Activated T-cell treated with anti-CD3 and anti-CD28 coated beads, Interleukin-2, amount 50 U/mL, for 72 hours (primary cell): ENCODE measurements around the gene IL4I1. TPM values are rescaled to one million over a fixed set of nuclear protein-coding genes. Genes with fewer than 3 reads are reported as not detected.
A peak's percentile ranks its signal among the peaks of the same experiment; 100 is the strongest.
"Not testable (repeated sequence)": the region's sequence is repeated elsewhere in the genome, so short reads cannot be mapped to it uniquely, and the experiment has no call there.

ENCODE experiments used
- ATAC-seq, 2 donors: fragments of 150-1000 bp; cut with Tn5 transposase; replicated peaks in 1 of 2; 2 replicates each; pipeline ENCODE4 v1.10.0; 2021; ENCODE audit warnings: moderate library complexity in 2 of 2, mild to moderate bottlenecking in 1 of 2
- DNase-seq, 2 donors: peaks; one replicate each; pipeline ENCODE4 v3.0.0; 2021 to 2022; ENCODE audit warnings: mixed read lengths in 1 of 2
- H3K27ac Mint-ChIP-seq: one replicate; pipeline ENCODE4 v1.8.0; 2022; ENCODE audit warnings: mild to moderate bottlenecking, moderate library complexity, mixed read lengths
- H3K27me3 Mint-ChIP-seq: one replicate; pipeline ENCODE4 v1.8.0; 2022; ENCODE audit warnings: low read depth, mixed read lengths
- H3K36me3 Mint-ChIP-seq, 2 donors: one replicate each; pipeline ENCODE4 v1.8.0; 2022; ENCODE audit warnings: mixed read lengths in 2 of 2, mild to moderate bottlenecking in 1 of 2; ENCODE audit not compliant: insufficient read depth in 2 of 2
- H3K4me1 Mint-ChIP-seq: one replicate; pipeline ENCODE4 v1.8.0; 2022; ENCODE audit warnings: low read depth, mixed read lengths
- H3K4me3 Mint-ChIP-seq, 2 donors: one replicate each; pipeline ENCODE4 v1.8.0; 2022; ENCODE audit warnings: mild to moderate bottlenecking in 2 of 2, mixed read lengths in 2 of 2, moderate library complexity in 2 of 2
- H3K9me3 Mint-ChIP-seq, 2 donors: one replicate each; pipeline ENCODE4 v1.8.0; 2022; ENCODE audit warnings: mixed read lengths in 2 of 2
- total RNA-seq, 2 donors: library from RNA; stranded (reverse); gene quantifications; one replicate each; pipeline ENCODE4 v1.2.3, GENCODE V29; 2022

The IL4I1 gene
- total RNA-seq, 2 donors from 2014 or later: 16.7 to 42.3 TPM

GRCh38 chr19:49930483-49931011 is 33.9 kb upstream of the IL4I1 start:
- DNase-seq (peak in 1 of 2 donors; percentile 29), ATAC-seq (no peak)
- H3K27ac Mint-ChIP-seq: peak overlapping the region; percentile 88
- peak overlapping the region; percentile 90 to 99 for H3K4me3 Mint-ChIP-seq
- H3K9me3 Mint-ChIP-seq: peaks cover 6% of the 10 kb centered on the region in 2 donors
- peaks cover 77% of the 10 kb centered on the region for H3K4me1 Mint-ChIP-seq
- no peaks in the 10 kb centered on the region for H3K27me3 Mint-ChIP-seq
- H3K36me3 Mint-ChIP-seq: peaks cover 27 to 43% of the 10 kb centered on the region in 2 donors

- Mint-ChIP-seq H3K27me3 (no peaks in the 10 kb centered on the region), H3K4me3 (peak overlapping the region; percentile 90 to 99), H3K9me3 (peaks cover 6% of the 10 kb centered on the region in 2 donors), H3K36me3 (peaks cover 29 to 47% of the 10 kb centered on the region in 2 donors), H3K27ac (peak overlapping the region; percentile 88), H3K4me1 (peaks cover 84% of the 10 kb centered on the region)
- DNase-seq: peak; percentile 94
- ATAC-seq: peak; percentile 86
These were observed 33.2 kb upstream of the IL4I1 start for GRCh38 chr19:49929611-49930482.

DNA sequence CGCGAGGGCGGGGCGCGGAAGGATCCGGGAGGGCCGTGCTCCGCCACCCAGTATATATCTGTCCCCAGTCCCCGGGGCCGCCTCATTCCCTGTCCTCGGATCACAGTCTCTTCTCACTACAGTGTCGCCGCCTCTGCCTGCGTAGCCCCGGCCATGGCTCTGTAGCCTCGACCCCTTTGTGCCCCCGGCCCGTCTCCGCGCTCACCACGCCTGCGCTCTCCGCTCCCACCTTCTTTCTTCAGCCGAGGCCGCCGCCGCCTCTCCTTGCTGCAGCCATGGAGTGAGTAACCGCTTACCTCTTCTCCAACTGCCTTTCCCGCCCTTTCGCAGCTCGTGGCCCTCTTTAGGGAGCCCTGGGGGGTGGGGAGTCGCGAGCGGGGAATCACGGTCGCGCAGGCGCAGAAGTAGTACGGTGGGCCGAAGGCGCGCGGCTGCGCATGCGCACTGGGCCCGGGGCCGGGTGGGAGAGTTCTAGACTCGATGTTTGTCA is 32.5 kb upstream of the IL4I1 start, which contains the start of the genes ATF5 and NUP62:
ATF5 (plus strand) TSS at position 85 of the 490 bp plus-strand sequence. CDS start 1,646 bp downstream, outside the sequence.
NUP62 (minus strand) TSS at position 384 of the 490 bp plus-strand sequence. CDS start 19,697 bp downstream, outside the sequence.
- peak; percentile 46 to 50 for ATAC-seq
- H3K4me3 Mint-ChIP-seq: peak within 1 kb of the TSS; percentile 90 to 99
- peak; percentile 90 to 94 for DNase-seq
- peaks cover 34 to 49% of the 10 kb centered on the region in 2 donors for H3K36me3 Mint-ChIP-seq
- H3K27me3 Mint-ChIP-seq: no peaks in the 10 kb centered on the region
- H3K9me3 Mint-ChIP-seq: peaks cover 6% of the 10 kb centered on the region in 2 donors
- peak within 1 kb of the TSS; percentile 93 for H3K27ac Mint-ChIP-seq
- H3K4me1 Mint-ChIP-seq: peaks cover 91% of the 10 kb centered on the region

DNA sequence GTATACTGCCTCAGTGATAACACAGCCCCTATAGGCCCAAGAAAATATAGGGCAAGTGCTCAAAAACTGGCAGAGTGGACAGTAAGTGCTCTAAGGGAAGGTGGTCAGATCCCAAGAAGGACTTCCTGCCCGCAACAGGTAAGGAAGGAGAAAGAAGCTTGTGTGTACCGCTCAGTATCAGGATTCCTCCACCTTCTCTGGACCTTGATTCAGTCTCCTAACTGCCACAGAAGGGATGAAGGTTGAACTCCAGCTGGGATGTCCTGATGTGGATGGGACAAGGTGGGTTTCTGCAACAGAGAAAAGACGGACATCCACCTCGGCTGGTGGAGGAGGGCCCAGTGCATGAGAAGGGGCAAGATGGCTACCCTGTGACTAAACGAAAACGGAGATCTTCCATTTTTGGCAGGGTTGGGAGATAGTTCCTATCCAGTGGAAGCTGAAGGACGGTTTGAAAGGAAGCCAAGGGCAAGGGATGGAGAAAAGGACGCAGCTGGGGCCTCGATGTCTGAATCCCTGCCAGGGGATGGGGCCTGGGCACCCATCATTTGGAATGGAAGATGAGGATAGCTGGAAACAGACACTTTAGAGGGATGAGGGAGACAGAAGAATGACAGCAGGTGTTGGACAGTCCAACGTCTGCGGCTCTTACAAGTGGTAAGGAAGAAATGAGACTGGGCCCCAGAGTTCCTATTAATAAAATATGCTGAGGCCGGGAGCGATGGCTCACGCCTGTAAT is 31.0 kb upstream of the IL4I1 start:
- Mint-ChIP-seq H3K36me3 (peaks cover 32 to 45% of the 10 kb centered on the region in 2 donors), H3K27me3 (no peaks in the 10 kb centered on the region), H3K9me3 (peaks cover 6% of the 10 kb centered on the region in 2 donors), H3K4me1 (peaks cover 89% of the 10 kb centered on the region), H3K27ac (peak overlapping the region; percentile 93), H3K4me3 (peak overlapping the region; percentile 90 to 99)
- ATAC-seq (no peak), DNase-seq (no peak)

- Mint-ChIP-seq H3K4me1 (peaks cover 89% of the 10 kb centered on the region), H3K4me3 (peak overlapping the region; percentile 37 to 90), H3K27me3 (no peaks in the 10 kb centered on the region), H3K27ac (no peak overlapping the region), H3K9me3 (peaks cover 2 to 3% of the 10 kb centered on the region in 2 donors), H3K36me3 (peaks cover 31 to 46% of the 10 kb centered on the region in 2 donors)
- DNase-seq: no peak
- no peak for ATAC-seq
These were observed 29.8 kb upstream of the IL4I1 start for GRCh38 chr19:49926515-49926914.

- peaks cover 89% of the 10 kb centered on the region for H3K4me1 Mint-ChIP-seq
- no peak for DNase-seq
- peak overlapping the region; percentile 84 for H3K27ac Mint-ChIP-seq
- no peaks in the 10 kb centered on the region for H3K27me3 Mint-ChIP-seq
- H3K4me3 Mint-ChIP-seq: peak overlapping the region; percentile 42 to 59
- ATAC-seq: no peak
- H3K9me3 Mint-ChIP-seq: no peaks in the 10 kb centered on the region
- H3K36me3 Mint-ChIP-seq: peaks cover 28 to 44% of the 10 kb centered on the region in 2 donors
These were observed 28.8 kb upstream of the IL4I1 start for GRCh38 chr19:49925486-49925885.

- not testable (repeated sequence) for ATAC-seq
- Mint-ChIP-seq H3K27ac (peak overlapping the region; percentile 87), H3K4me3 (peak overlapping the region in 1 of 2 donors; percentile 43)
These were observed 28.2 kb upstream of the IL4I1 start for GRCh38 chr19:49924881-49925210.

GRCh38 chr19:49924004-49924880 is 27.6 kb upstream of the IL4I1 start:
- Mint-ChIP-seq H3K27me3 (no peaks in the 10 kb centered on the region), H3K9me3 (no peaks in the 10 kb centered on the region), H3K36me3 (peaks cover 24 to 50% of the 10 kb centered on the region in 2 donors), H3K4me3 (peak overlapping the region; percentile 43 to 48), H3K4me1 (peaks cover 89% of the 10 kb centered on the region), H3K27ac (peak overlapping the region; percentile 87)
- DNase-seq (peak in 1 of 2 donors; percentile 48), ATAC-seq (no peak)

More at GRCh38 chr19:49924881-49925210, 28.2 kb upstream of the IL4I1 start:
- Mint-ChIP-seq H3K36me3 (peaks cover 25 to 46% of the 10 kb centered on the region in 2 donors), H3K4me1 (peaks cover 89% of the 10 kb centered on the region)
- not testable (repeated sequence) for H3K27me3 Mint-ChIP-seq, H3K9me3 Mint-ChIP-seq, DNase-seq

- Mint-ChIP-seq H3K27ac (peak overlapping the region; percentile 87), H3K4me3 (peak overlapping the region; percentile 27 to 43), H3K4me1 (peaks cover 82% of the 10 kb centered on the region), H3K27me3 (no peaks in the 10 kb centered on the region), H3K9me3 (no peaks in the 10 kb centered on the region), H3K36me3 (peaks cover 20 to 48% of the 10 kb centered on the region in 2 donors)
- no peak for ATAC-seq
- DNase-seq: no peak
These were observed 26.6 kb upstream of the IL4I1 start for GRCh38 chr19:49923055-49924003.

DNA sequence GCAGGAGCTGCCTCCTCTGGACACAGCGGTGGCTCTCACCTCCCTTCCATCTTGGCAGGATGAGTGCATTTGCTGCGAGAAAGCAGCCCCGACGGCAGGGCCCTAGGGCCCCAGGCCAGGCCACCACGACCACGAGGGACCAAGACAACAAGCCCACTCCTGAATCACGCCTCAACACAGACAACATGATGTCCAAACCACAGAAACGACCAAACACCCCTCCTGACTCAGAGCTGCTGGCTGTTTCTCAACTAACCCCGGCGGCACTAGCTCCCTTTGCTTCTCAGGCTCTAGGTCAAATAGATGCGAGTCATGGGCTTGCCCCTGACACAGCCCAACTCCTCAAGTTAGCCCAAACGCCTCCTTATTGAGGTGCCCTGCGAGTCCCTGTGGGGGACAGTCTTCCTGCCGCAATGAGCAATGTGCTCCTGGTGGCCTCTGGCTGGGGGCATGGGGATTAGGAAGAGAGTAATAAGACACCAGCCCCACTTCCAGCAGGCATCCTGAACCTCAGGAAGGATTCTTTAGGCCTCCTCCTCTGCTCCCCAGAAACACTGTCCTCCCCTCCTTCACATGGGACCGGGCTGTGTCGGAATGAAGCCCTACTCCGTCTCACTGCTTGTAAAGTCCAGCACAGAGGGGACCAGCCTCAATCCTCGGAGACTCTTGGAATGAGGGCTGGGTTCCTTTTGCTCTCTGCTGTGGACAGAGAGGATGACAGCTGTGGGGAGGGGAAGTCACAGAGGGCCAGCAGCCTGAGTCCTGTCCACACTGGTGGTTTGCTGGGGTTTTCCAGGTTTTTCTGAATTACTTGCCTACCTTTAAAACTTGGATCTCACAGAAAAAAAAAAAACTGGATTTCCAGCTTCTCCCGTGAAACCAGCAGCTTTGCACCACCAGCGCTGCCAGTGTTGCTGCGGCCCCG is 25.4 kb upstream of the IL4I1 start:
- peak; percentile 50 to 61 for DNase-seq
- Mint-ChIP-seq H3K9me3 (no peaks in the 10 kb centered on the region), H3K4me3 (peak overlapping the region; percentile 59), H3K4me1 (peaks cover 70% of the 10 kb centered on the region), H3K36me3 (peaks cover 15 to 46% of the 10 kb centered on the region in 2 donors), H3K27ac (peak overlapping the region; percentile 89), H3K27me3 (no peaks in the 10 kb centered on the region)
- ATAC-seq: peak; percentile 80 to 87
